ENCODE measurements around the gene NKIRAS2.

NKIRAS2 gene

DNA sequence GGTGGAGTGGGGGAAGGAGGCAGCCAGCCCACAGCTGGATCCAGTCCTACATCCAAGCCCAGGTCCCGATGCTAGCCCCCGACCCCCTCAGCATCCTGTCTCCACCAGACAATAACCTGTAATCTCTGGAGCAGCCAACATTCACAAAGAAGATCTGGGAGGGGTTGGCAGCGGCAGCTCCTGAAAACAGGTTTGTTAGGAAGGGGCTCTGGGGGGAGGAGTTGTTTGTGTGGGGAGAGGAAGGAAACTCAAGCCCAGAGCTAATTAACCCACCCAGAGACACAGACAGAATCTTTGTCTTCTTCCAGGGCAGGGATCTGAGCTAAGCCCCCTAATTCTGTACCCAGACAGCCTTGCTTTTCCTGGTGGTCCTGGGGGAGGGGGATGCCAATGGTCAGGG lies 35.1 kb downstream of the NKIRAS2 start:
- DNase-seq (ENCODE audit: low read depth) = no peak

DNA sequence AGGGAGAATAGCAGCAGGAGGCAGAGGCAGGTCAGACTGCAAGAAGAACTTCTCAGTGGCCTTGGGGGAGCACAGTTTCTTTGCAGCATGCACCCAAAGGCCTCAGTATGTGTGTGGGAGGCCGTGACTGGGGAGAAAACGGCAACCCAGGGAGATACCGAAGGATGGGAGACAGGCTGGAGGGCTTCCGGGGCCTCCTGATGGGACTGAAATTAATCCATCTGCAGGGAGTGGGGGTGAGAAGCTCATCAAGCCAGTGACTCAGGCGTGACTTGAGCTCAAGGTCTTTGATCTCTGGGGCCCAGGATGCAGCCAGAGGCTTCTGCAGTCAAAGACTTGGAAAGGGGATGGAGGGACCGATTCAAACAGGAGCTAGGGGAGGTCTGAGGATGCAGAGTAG lies 35.6 kb downstream of the NKIRAS2 start:
- DNase-seq (ENCODE audit: low read depth) = no peak

DNA sequence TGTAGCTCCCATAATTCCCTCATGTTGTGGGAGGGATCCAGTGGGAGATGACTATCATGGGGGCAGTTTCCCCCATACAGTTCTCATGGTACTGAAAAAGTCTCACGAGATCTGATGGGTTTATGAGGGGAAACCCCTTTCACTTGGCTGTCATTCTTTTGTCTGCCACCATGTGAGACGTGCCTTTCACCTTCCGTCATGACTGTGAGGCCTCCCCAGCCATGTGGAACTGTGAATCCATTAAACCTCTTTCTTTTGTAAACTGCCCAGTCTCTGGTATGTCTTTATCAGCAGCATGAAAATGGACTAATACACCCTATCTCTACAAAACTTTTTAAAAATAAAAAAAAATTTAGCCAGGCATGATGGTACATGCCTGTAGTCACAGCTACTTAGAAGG lies 36.7 kb downstream of the NKIRAS2 start:
- no peak for DNase-seq (ENCODE audit: low read depth)

DNA sequence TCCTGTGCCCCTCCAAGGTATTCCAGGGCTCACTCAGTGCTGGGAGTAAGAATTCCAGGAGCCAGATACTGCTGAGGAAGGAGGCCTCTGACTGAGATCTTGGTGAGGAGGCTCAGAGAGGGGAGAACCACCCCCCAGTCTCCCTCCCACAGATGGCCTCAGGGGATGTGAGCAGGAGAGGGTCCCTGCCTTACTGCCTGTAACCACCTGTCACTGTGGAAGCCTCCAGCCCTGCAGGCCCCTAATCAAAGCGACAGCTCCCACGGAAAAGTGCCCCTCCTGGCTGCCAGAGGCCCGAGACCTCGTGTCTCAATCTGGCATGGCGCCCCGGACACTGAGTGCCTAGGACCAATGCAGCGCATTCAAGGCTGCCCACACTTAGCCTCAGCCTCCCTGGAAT lies 38.2 kb downstream of the NKIRAS2 start:
- no peak for DNase-seq (ENCODE audit: low read depth)

DNA sequence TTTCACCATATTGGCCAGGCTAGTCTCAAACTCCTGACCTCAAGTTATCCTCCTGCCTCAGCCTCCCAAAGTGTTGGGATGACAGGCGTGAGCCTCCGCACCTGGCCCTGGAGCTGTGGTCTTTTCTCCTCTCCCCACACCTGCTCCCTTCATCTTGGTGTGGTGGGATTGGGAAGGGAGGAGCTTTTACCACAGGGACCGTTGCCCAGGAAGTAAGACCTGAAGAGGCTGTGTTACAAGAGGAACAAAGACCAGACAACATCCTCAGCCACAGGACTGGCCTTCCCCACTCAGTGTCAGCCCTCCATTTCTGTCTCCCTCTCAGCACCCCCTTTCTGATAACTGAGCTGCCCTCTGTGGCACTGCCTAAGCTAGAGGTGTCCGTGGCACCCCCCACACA lies 39.9 kb downstream of the NKIRAS2 start:
- DNase-seq (ENCODE audit: low read depth) = no peak

DNA sequence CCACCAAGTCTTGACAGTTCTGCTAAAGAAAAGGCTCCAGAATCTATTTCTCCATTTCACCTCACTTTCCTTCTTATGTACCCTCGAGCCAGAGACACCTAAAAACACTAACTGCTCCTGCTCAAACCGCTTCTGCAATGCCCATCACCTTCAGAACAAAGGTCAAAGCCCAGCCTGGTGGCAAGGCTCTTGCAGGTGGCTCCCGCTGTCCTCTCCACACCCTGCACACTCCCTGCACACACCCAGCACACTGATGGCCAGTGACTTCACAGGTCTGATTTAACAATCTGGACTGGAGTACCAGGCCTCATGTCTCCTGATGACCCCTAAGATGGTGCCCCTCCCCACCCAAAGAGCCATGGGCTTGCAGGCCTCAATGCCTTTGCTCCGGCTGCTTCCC lies 40.3 kb downstream of the NKIRAS2 start:
- DNase-seq (ENCODE audit: low read depth) = no peak

DNA sequence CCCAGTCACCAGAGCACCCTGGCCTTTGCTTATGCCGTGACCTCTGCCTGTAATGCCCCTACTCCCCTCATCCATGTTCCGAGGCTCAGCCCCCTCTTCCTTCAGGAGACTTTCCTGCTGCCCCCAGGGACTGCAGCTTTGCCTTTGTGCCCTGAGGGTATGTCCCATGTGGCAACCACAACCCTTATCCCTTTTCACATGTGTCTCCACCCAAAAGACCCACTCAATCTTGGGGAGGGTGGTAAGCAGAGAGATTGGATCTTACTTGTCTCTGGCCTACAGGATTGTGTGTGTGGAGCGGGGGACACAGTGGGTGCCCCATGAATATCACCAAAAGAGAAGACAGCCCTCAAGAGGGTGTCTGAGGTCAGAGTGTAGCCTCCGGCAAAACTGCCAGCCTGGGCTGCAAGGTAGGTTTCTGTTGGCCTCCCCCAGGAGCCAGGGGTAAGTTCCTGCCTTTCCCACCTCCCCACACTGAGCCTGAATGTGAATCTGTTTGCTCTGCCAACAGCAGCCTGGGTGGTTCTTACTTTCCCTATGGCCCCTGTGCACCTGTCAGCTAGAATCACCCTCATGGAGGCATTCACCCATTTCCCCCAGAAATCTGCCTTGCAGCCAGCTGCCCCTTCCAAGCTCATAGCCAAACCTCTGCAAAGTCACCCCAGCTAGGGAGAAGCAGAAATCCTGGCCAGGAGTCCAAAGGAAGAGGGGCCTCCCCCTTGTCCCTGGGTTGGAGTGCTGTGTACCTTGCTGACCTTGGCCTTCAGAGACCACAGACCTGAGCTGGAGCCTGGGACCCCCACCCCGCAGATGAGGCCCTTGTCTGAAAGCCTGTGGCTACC lies 42.0 kb downstream of the NKIRAS2 start:
- no peak for DNase-seq (ENCODE audit: low read depth)

DNA sequence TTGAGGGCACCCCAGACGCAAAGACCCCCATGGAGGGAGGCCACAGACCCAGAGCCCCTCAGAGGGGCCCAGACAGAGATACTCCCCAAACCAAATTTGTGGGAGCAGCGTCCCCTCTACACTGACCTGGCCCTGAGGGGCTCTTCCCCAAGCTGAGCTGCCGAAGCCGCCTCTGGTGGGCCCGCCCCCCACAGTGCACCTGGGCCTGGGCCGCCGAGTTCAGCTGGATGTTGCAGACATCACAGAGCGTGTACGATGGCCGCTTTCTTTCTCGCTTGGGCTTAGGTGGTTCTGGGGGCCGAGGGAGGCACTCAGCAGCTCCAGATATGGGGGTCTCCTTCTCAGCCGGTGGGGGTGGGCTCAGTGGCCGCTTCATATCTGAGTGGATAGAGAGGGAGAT lies 42.8 kb downstream of the NKIRAS2 start:
- DNase-seq (ENCODE audit: low read depth) = no peak

DNA sequence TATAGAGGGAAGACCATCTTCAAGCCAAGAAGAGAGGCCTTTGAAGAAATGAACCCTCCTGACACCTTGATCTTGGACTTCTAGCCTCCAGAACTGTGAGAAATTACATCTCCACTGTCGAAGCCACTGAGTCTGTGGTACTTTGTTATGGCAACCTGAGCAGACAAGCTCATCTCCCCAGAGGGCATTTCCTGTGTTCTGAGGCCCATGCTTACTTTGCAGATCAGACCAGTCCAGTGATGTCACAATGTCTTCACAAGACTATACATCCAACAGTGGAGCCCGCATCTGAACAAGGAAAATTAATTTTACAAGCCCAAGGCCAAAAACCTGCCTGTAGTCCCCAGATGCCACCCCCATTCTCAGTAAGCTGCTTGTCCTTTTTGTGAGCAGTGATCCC lies 45.3 kb downstream of the NKIRAS2 start:
- no peak for DNase-seq (ENCODE audit: low read depth)

DNA sequence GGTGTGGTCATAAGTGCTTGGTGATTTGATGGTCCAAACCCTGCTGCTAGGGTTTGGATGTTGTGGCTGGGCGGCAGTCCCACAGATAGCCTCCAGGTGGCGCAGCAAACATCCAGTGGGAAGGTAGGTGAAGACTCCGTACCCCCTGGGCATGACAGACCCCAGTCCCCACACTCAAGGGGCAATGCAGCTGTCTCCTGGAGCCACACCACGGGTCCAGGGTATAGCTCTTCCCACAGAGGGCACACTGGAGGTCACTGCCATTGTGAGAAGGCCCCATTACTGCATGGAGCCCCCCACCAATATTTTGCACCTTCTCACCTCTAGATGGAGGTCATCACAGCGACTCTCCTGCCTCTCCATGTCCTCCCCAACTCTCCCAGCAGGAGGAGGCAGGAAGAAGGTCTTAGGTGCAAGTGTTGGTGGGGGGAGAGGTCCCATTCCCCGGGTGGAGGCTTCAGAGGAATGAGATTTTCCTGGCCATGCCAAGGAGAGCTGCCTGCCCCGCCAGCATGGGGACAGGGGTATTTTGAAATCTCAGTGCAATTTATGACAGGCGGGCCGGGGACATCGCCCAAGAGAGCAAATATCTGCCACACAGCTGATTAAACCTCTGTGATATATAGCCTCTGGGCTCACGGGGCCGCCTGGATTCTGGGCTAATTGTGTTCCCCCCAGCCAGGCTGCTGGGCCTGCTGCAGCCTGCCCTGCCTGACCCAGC lies 47.6 kb downstream of the NKIRAS2 start:
- DNase-seq (ENCODE audit: low read depth) = no peak

DNA sequence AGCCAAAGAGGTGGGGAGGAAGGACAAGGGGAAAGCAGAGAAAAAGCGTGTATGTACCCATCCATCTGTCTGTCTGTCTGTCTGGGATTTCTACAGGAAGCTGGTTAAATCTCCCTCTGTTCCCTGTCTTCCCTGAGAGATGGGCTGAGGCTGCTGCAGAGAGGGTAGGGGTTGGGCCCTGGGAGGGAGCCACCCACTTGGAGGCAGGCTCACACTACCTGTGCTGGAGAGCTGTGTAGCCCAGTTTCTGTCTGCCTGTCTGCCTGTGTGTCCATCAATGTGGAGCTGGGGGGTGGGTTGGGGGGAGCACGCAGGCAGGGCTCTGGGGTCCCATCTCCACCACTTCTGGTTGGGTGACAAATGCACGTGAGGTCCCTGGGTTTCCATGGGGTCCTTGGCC lies 49.1 kb downstream of the NKIRAS2 start:
- no peak for DNase-seq (ENCODE audit: low read depth)

DNA sequence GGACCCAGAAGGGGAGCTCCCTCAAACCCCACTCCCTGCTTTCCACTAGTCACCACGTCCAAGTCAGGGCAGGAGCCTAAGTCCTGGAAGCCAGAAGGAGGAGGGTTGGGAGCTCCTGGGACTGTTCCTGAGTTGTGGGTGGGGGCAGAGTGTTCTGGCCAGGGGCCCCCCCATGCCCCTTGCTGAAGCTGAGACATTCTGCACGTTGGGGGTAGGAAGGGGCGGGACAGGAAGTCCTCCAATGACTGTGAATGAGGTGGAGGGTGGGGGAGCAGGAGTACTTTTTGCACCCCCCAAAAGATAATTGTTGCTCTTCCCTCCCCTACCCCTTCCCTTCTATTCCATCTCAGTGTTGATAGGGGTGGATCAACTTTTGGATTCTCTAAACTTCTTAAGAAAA lies 51.9 kb downstream of the NKIRAS2 start:
- no peak for DNase-seq (ENCODE audit: low read depth)

DNA sequence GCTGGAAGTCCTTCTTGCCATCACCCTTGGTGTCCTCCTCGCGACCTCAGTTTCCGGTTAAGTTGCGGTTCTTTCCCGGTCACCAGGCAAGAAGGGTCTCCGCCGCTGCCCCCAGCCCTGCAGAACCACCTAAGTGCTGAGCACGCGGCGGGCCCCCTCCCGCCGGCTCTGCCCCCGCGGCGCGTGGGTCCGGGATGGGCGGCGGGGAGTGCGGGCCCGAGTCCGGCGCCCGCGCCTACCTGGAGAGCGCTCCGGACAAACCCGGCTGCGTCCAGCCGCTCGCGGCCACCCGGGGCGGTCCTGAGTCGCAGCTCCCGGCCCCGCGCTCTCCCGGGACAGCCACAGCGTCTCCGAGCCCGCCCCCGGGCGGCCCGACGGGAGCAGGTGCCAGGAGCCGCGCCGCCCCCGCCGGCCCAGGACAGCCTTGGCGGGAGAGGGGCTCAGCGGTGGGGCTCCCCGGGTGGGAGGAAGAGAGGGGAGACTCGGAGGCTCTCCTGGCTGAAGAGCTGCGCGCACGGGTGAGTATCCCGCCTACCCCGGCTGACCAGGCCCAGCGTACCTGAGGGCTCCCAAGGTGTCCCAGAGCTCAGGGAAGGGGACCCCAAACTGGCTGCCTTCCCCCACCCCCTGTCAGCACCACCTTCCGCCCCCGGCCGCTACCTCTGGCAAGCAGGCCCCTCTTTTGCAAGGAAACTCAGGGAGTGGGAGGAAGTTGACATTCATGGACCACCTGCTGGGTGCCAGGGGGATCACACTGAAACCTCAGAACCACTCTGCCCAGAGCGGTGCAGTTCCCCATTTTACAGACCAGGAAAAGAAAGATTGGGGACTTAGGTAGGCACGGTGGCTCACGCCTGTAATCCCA lies 52.7 kb downstream of the NKIRAS2 start:
- DNase-seq (ENCODE audit: low read depth) = no peak

Measured in fibroblast of gingiva (primary cell).